ENCODE results near the gene PAX3. TPM values are rescaled to one million over a fixed set of nuclear protein-coding genes. Genes with fewer than 3 reads are reported as not detected.

Gene PAX3
- total RNA-seq, 2 donors from 2014 or later = not detected

DNA sequence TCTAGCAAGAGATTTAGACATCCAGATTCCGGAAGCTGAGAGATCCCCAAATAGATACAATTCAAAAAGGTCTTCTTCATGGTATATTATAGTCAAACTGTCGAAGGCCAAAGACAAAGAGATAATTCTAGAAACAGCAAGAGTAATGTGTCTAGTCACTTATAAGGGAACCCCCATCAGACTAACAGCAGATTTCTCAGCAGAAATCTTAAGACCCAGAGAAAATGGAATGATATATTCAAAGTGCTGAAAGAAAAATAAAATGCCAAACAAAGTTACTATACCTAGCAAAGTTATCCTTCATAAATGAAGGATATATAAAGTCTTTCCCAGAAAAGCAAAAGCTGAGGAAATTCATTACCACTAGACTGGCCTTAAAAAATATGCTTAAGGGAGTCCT is 36.1 kb upstream of the PAX3 start:
- no peak for TF ChIP-seq CTCF (IDR thresholded peaks at IDR 0.05)
- DNase-seq (ENCODE audit: low spot score) (no peak), ATAC-seq (ENCODE audit: insufficient number of reproducible peaks, low FRiP score, low read depth) (no peak)
- no peak overlapping the region for H3K4me3 ChIP-seq
- peaks cover 6% of the 10 kb centered on the region for H3K9me3 ChIP-seq
- H3K27me3 ChIP-seq (replicated peaks; ENCODE audit: insufficient read depth) = no peaks in the 10 kb centered on the region
- H3K4me1 ChIP-seq (ENCODE audit: control insufficient read depth in 1 of 2, low read depth in 2 of 2) = no peaks in the 10 kb centered on the region
- no peak overlapping the region for H3K27ac ChIP-seq
- H3K36me3 ChIP-seq = no peaks in the 10 kb centered on the region

- H3K36me3 ChIP-seq = no peaks in the 10 kb centered on the region
- no peak for ATAC-seq (ENCODE audit: insufficient number of reproducible peaks, low FRiP score, low read depth)
Measured at GRCh38 chr2:222333397-222333796, 34.6 kb upstream of the PAX3 start.

GRCh38 chr2:222332116-222332515 is 33.3 kb upstream of the PAX3 start:
- no peak for ATAC-seq (ENCODE audit: insufficient number of reproducible peaks, low FRiP score, low read depth)
- H3K36me3 ChIP-seq = no peaks in the 10 kb centered on the region
- H3K27me3 ChIP-seq (replicated peaks; ENCODE audit: insufficient read depth) = no peaks in the 10 kb centered on the region

More at GRCh38 chr2:222333397-222333796, 34.6 kb upstream of the PAX3 start:
- H3K4me3 ChIP-seq = no peak overlapping the region
- H3K27me3 ChIP-seq (replicated peaks; ENCODE audit: insufficient read depth) = no peaks in the 10 kb centered on the region
- TF ChIP-seq CTCF (IDR thresholded peaks at IDR 0.05) = no peak
- DNase-seq (ENCODE audit: low spot score) = no peak
- no peaks in the 10 kb centered on the region for H3K4me1 ChIP-seq (ENCODE audit: control insufficient read depth in 1 of 2, low read depth in 2 of 2)
- H3K9me3 ChIP-seq = peaks cover 10% of the 10 kb centered on the region
- H3K27ac ChIP-seq = no peak overlapping the region

GRCh38 chr2:222330910-222331309 is 32.1 kb upstream of the PAX3 start:
- no peak for DNase-seq (ENCODE audit: low spot score)
- TF ChIP-seq CTCF (IDR thresholded peaks at IDR 0.05) = no peak
- Histone ChIP-seq H3K27me3 (replicated peaks; ENCODE audit: insufficient read depth) (no peaks in the 10 kb centered on the region), H3K36me3 (no peaks in the 10 kb centered on the region), H3K27ac (no peak overlapping the region), H3K9me3 (peaks cover 10% of the 10 kb centered on the region), H3K4me1 (ENCODE audit: control insufficient read depth in 1 of 2, low read depth in 2 of 2) (no peaks in the 10 kb centered on the region), H3K4me3 (no peak overlapping the region)
- no peak for ATAC-seq (ENCODE audit: insufficient number of reproducible peaks, low FRiP score, low read depth)

More at GRCh38 chr2:222332116-222332515, 33.3 kb upstream of the PAX3 start:
- TF ChIP-seq CTCF (IDR thresholded peaks at IDR 0.05) = no peak
- Histone ChIP-seq H3K4me1 (ENCODE audit: control insufficient read depth in 1 of 2, low read depth in 2 of 2) (no peaks in the 10 kb centered on the region), H3K27ac (no peak overlapping the region), H3K9me3 (peaks cover 10% of the 10 kb centered on the region), H3K4me3 (no peak overlapping the region)
- DNase-seq (ENCODE audit: low spot score) = no peak

DNA sequence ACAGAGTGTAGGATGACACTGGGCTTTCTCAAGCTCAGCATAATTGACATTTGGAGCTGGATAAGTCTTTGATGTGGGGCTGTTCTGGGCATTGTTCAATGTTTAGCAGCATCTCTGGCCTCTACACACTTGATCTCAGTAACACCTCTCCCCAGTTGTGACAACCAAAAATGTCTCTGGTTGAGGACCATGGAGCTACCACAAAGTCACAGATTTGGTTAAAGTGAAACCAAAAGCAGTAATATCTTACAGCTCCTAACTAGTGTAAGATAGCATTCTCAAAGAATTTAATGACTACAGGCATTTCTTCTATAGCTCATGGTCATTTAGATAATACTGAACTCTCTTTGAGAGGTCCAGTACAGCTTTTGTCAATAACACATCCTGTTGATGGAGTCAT is 23.4 kb upstream of the PAX3 start:
- DNase-seq (ENCODE audit: low spot score) = no peak
- no peak overlapping the region for H3K27ac ChIP-seq
- peaks cover 13% of the 10 kb centered on the region for H3K27me3 ChIP-seq (replicated peaks; ENCODE audit: insufficient read depth)
- ATAC-seq (ENCODE audit: insufficient number of reproducible peaks, low FRiP score, low read depth) = no peak
- H3K4me3 ChIP-seq = no peak overlapping the region
- peaks cover 9 to 15% of the 10 kb centered on the region in 2 donors for H3K4me1 ChIP-seq (ENCODE audit: control insufficient read depth in 1 of 2, low read depth in 2 of 2)
- no peaks in the 10 kb centered on the region for H3K36me3 ChIP-seq
- TF ChIP-seq CTCF (IDR thresholded peaks at IDR 0.05) = no peak
- no peaks in the 10 kb centered on the region for H3K9me3 ChIP-seq

Measured in thoracic aorta (tissue), 2 donors.